Measurements from ENCODE around the gene BDNF.

DNA sequence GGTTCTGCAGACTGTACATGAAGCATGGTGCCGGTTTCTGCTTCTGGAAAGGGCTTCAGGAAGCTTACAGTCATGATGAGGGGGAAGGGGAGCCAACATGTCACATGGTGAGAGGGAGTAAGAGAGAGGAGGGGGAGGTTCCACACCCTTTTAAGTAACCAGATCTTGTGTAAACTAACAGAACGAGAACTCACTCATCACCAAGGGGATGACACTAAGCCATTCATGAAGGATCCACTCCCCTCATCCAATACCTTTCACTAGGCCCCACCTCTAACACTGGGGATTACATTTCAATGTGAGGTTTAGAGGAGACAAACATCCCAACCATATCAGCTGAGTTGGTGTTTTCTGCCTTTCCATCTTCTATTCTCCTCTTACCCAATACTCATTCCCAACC is 83.5 kb downstream of the BDNF start:
- TF ChIP-seq, protein P1, sequence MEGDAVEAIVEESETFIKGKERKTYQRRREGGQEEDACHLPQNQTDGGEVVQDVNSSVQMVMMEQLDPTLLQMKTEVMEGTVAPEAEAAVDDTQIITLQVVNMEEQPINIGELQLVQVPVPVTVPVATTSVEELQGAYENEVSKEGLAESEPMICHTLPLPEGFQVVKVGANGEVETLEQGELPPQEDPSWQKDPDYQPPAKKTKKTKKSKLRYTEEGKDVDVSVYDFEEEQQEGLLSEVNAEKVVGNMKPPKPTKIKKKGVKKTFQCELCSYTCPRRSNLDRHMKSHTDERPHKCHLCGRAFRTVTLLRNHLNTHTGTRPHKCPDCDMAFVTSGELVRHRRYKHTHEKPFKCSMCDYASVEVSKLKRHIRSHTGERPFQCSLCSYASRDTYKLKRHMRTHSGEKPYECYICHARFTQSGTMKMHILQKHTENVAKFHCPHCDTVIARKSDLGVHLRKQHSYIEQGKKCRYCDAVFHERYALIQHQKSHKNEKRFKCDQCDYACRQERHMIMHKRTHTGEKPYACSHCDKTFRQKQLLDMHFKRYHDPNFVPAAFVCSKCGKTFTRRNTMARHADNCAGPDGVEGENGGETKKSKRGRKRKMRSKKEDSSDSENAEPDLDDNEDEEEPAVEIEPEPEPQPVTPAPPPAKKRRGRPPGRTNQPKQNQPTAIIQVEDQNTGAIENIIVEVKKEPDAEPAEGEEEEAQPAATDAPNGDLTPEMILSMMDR (IDR thresholded peaks at IDR 0.05): no peak
- TF ChIP-seq, protein P2, sequence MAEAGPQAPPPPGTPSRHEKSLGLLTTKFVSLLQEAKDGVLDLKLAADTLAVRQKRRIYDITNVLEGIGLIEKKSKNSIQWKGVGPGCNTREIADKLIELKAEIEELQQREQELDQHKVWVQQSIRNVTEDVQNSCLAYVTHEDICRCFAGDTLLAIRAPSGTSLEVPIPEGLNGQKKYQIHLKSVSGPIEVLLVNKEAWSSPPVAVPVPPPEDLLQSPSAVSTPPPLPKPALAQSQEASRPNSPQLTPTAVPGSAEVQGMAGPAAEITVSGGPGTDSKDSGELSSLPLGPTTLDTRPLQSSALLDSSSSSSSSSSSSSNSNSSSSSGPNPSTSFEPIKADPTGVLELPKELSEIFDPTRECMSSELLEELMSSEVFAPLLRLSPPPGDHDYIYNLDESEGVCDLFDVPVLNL (CRISPR knock-in tag; IDR thresholded peaks at IDR 0.05; ENCODE audit: borderline replicate concordance, low read depth): no peak
- no peak for TF ChIP-seq USF2 (CRISPR knock-in tag; IDR thresholded peaks at IDR 0.05)
- TF ChIP-seq, protein P3, sequence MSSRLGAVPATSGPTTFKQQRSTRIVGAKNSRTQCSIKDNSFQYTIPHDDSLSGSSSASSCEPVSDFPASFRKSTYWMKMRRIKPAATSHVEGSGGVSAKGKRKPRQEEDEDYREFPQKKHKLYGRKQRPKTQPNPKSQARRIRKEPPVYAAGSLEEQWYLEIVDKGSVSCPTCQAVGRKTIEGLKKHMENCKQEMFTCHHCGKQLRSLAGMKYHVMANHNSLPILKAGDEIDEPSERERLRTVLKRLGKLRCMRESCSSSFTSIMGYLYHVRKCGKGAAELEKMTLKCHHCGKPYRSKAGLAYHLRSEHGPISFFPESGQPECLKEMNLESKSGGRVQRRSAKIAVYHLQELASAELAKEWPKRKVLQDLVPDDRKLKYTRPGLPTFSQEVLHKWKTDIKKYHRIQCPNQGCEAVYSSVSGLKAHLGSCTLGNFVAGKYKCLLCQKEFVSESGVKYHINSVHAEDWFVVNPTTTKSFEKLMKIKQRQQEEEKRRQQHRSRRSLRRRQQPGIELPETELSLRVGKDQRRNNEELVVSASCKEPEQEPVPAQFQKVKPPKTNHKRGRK (CRISPR knock-in tag; IDR thresholded peaks at IDR 0.05; ENCODE audit: borderline replicate concordance): no peak
- no peak for TF ChIP-seq IRF1 (CRISPR knock-in tag; IDR thresholded peaks at IDR 0.05)
- TF ChIP-seq CREB1 (CRISPR knock-in tag; IDR thresholded peaks at IDR 0.05): no peak
- TF ChIP-seq ATF3 (CRISPR knock-in tag; conservative IDR thresholded peaks at IDR 0.05): no peak
- TF ChIP-seq AR (CRISPR knock-in tag; IDR thresholded peaks at IDR 0.05): peak; percentile 25; the same call in 1 of the 2 replicates
